NCI-H1694 (cell line): ENCODE results near the gene ANKRD10.

Experiments
- DNase-seq: peaks from one replicate; lab custom pipeline; 2025; lab: John Stamatoyannopoulos, UW

Gene ANKRD10

GRCh38 chr13:110944968-110945927, 30.4 kb upstream of the ANKRD10 start:
- DNase-seq: no peak

- no peak for DNase-seq
These were observed 29.5 kb upstream of the ANKRD10 start for GRCh38 chr13:110944121-110944967.

GRCh38 chr13:110942248-110942981, 27.5 kb upstream of the ANKRD10 start:
- DNase-seq: no peak

- DNase-seq: no peak
These were observed 24.0 kb upstream of the ANKRD10 start for GRCh38 chr13:110938662-110939421.

- DNase-seq: no peak
These were observed 22.8 kb upstream of the ANKRD10 start for GRCh38 chr13:110937511-110938285.

- DNase-seq: no peak
These were observed 21.6 kb upstream of the ANKRD10 start for GRCh38 chr13:110936519-110936918.

GRCh38 chr13:110932588-110932987, 17.7 kb upstream of the ANKRD10 start:
- no peak for DNase-seq

- DNase-seq: no peak
These were observed 14.4 kb upstream of the ANKRD10 start for GRCh38 chr13:110929104-110929777.

GRCh38 chr13:110925023-110925612, 10.2 kb upstream of the ANKRD10 start:
- DNase-seq: peak; percentile 17

- no peak for DNase-seq
These were observed 9.7 kb upstream of the ANKRD10 start for GRCh38 chr13:110924639-110924934.

GRCh38 chr13:110923777-110924638, 9.1 kb upstream of the ANKRD10 start:
- no peak for DNase-seq

GRCh38 chr13:110923086-110923485, 8.2 kb upstream of the ANKRD10 start:
- no peak for DNase-seq

- no peak for DNase-seq
These were observed 7.6 kb upstream of the ANKRD10 start for GRCh38 chr13:110922506-110922905.

GRCh38 chr13:110921695-110922094, 6.8 kb upstream of the ANKRD10 start:
- DNase-seq: no peak

GRCh38 chr13:110921209-110921608, 6.3 kb upstream of the ANKRD10 start:
- DNase-seq: no peak

- DNase-seq: no peak
These were observed 5.2 kb upstream of the ANKRD10 start for GRCh38 chr13:110920038-110920437.

- DNase-seq: no peak
These were observed 1.7 kb upstream of the ANKRD10 start for GRCh38 chr13:110916301-110917142.

- DNase-seq: no peak
These were observed 971 bp upstream of the ANKRD10 start for GRCh38 chr13:110915874-110916206.
